Endothelial cell of umbilical vein (primary cell): ENCODE results near the gene TMEM161A. TPM values are rescaled to one million over a fixed set of nuclear protein-coding genes. Genes with fewer than 3 reads are reported as not detected.
A peak's percentile ranks its signal among the peaks of the same experiment; 100 is the strongest.

ENCODE experiments used
- BruUV-seq: library from RNA; stranded (reverse); fragments of 400-500 nt; replicated peaks from 2 replicates; lab custom pipeline; 2021; lab: Mats Ljungman, UMichigan
- CTCF ChIA-PET: fragments of 300-600, 350-600 bp; sonication (Branson Sonifier 250); formaldehyde crosslinking; loops from one replicate; lab custom pipeline; 2021; ENCODE audit warnings: antibody characterized with exemption, inconsistent platforms; lab: Charles Lee
- POLR2A ChIA-PET: fragments of 300-600, 350-600 bp; sonication (Branson Sonifier 250); formaldehyde crosslinking; loops from one replicate; lab custom pipeline; 2021; ENCODE audit warnings: antibody characterized with exemption, inconsistent platforms; lab: Charles Lee
- DNase-seq: peaks from one replicate; pipeline ENCODE4 v3.0.0-alpha.2; 2011; ENCODE audit warnings: low read depth, low spot score
- FAIRE-seq: peaks from 2 replicates; lab custom pipeline; 2011; peaks lifted over from hg19 to GRCh38; lab: Jason Lieb, UNC
- H2AFZ ChIP-seq: 2 replicates; pipeline ENCODE4 v1.6.0; 2012; ENCODE audit warnings: low read depth, low read length, control low read depth, inconsistent platforms
- H3K27ac ChIP-seq: 2 replicates; pipeline ENCODE4 v1.5.1; 2011; ENCODE audit warnings: low read depth, mild to moderate bottlenecking, control low read depth, low read length, moderate library complexity; ENCODE audit not compliant: insufficient read depth
- H3K27me3 ChIP-seq, 2 experiments: 2 replicates each; pipeline versions ENCODE4 v1.6.0 to v1.6.1; 2011; ENCODE audit warnings: low read length in 2 of 2, mixed read lengths in 1 of 2; ENCODE audit not compliant: control insufficient read depth in 2 of 2, insufficient read depth in 2 of 2
- H3K36me3 ChIP-seq, 2 experiments: 2 replicates in 1 of 2; 3 replicates in 1 of 2; pipeline ENCODE4 v1.5.1; 2011; ENCODE audit warnings: low read length in 2 of 2, mild to moderate bottlenecking in 1 of 2, moderate library complexity in 1 of 2; ENCODE audit not compliant: control insufficient read depth in 2 of 2, insufficient read depth in 2 of 2; ENCODE audit errors: extremely low read depth in 1 of 2
- H3K4me1 ChIP-seq: 3 replicates; pipeline ENCODE4 v1.5.1; 2011; ENCODE audit warnings: mild to moderate bottlenecking, low read length; ENCODE audit not compliant: control insufficient read depth, insufficient read depth; ENCODE audit errors: extremely low read depth
- H3K4me2 ChIP-seq: 2 replicates; pipeline ENCODE4 v1.6.1; 2011; ENCODE audit warnings: low read length, control low read depth, mixed read lengths; ENCODE audit not compliant: insufficient read depth
- H3K4me3 ChIP-seq, 3 experiments: fragments of 200-600 bp in 1 of 3; sonication (generic), shearing (Covaris generic) in 1 of 3; replicated peaks in 1 of 3; 2 replicates each; pipeline ENCODE4 v1.5.1; 2011 to 2016; ENCODE audit warnings: control low read depth in 3 of 3, low read length in 3 of 3, mild to moderate bottlenecking in 2 of 3, inconsistent platforms in 1 of 3, low read depth in 1 of 3, moderate library complexity in 1 of 3; ENCODE audit not compliant: insufficient read depth in 1 of 3
- H3K79me2 ChIP-seq: 2 replicates; pipeline ENCODE4 v1.6.0; 2012; ENCODE audit warnings: low read length, inconsistent platforms; ENCODE audit not compliant: control insufficient read depth, insufficient read depth
- H3K9ac ChIP-seq: replicated peaks from 2 replicates; pipeline ENCODE3; 2011; ENCODE audit warnings: low read length, control low read depth; ENCODE audit not compliant: insufficient read depth; ENCODE audit errors: extremely low read depth
- H3K9me1 ChIP-seq: replicated peaks from 3 replicates; pipeline ENCODE4 v1.6.0; 2011; ENCODE audit warnings: mild to moderate bottlenecking, low read length; ENCODE audit not compliant: control insufficient read depth, insufficient read depth; ENCODE audit errors: extremely low read depth
- H3K9me3 ChIP-seq: replicated peaks from 2 replicates; pipeline ENCODE4 v1.5.1; 2012; ENCODE audit warnings: low read length, inconsistent platforms; ENCODE audit not compliant: control insufficient read depth, insufficient read depth
- H4K20me1 ChIP-seq: replicated peaks from 2 replicates; pipeline ENCODE3; 2011; ENCODE audit warnings: mild to moderate bottlenecking, low read length; ENCODE audit not compliant: control insufficient read depth, insufficient read depth; ENCODE audit errors: extremely low read depth
- EZH2 ChIP-seq: IDR thresholded peaks from 2 replicates; pipeline ENCODE4 v1.6.1; 2012; ENCODE audit warnings: borderline replicate concordance, low read depth, mild to moderate bottlenecking, moderate library complexity, low read length, inconsistent platforms; ENCODE audit not compliant: severe bottlenecking
- FOS ChIP-seq: IDR thresholded peaks from 2 replicates; pipeline ENCODE4 v1.6.1; 2011; ENCODE audit warnings: mild to moderate bottlenecking, low read length, moderate library complexity, borderline replicate concordance; ENCODE audit not compliant: insufficient read depth
- GATA2 ChIP-seq: IDR thresholded peaks from 2 replicates; pipeline ENCODE4 v1.7.0; 2011; ENCODE audit warnings: low read depth, mild to moderate bottlenecking, moderate library complexity, mixed read lengths, low read length; ENCODE audit not compliant: insufficient read length, insufficient read depth
- JUN ChIP-seq: IDR thresholded peaks from 2 replicates; pipeline ENCODE4 v1.6.1; 2011; ENCODE audit warnings: borderline replicate concordance, low read depth; ENCODE audit not compliant: insufficient read length, insufficient read depth
- MYC ChIP-seq: IDR thresholded peaks from one replicate; pipeline ENCODE4 v1.6.1; 2011; ENCODE audit warnings: mild to moderate bottlenecking, low read depth, low read length
- POLR2A ChIP-seq: IDR thresholded peaks from 2 replicates; pipeline ENCODE4 v1.6.1; 2012; ENCODE audit warnings: low read depth, mild to moderate bottlenecking, control low read depth, low read length
- POLR2AphosphoS5 ChIP-seq: IDR thresholded peaks from 2 replicates; pipeline ENCODE4 v1.6.1; 2012; ENCODE audit warnings: low read depth, mild to moderate bottlenecking, control low read depth, low read length, moderate library complexity; ENCODE audit not compliant: insufficient read depth
- dilution Hi-C: fragments of 300-500 bp; cut with MboI; formaldehyde crosslinking; loops from one replicate; pipeline ENCODE4 v1.15.0; 2019; ENCODE audit warnings: low sequenced_read_pairs; ENCODE audit not compliant: extremely low pct_ligation_motif_present
- intact Hi-C: fragments of 100-400 bp; cut with micrococcal nuclease; formaldehyde crosslinking; loops from one replicate; pipeline ENCODE4 v1.10.0; 2022
- polyA plus RNA-seq, 4 experiments: library from polyadenylated mRNA; depleted of rRNA in 3 of 4; stranded (reverse) in 3 of 4; unstranded in 1 of 4; fragments of >200 nt; gene quantifications; 2 replicates each; pipeline versions ENCODE4 v1.2.1 to v1.2.3, GENCODE V29; 2011 to 2012; ENCODE audit warnings: missing spikeins in 1 of 4
- total RNA-seq: library from RNA; stranded (reverse); gene quantifications from 2 replicates; pipeline ENCODE4 v1.2.3, GENCODE V29; 2021
- TF ChIP-seq, protein P1 (sequence below), 2 donors: IDR thresholded peaks; 1 replicate in 1 of 2; 2 replicates in 1 of 2; pipeline ENCODE4 v1.5.1; 2011; ENCODE audit warnings: low read length in 2 of 2, mild to moderate bottlenecking in 2 of 2, moderate library complexity in 2 of 2, control low read depth in 1 of 2, inconsistent platforms in 1 of 2, low read depth in 1 of 2; ENCODE audit not compliant: insufficient read depth in 1 of 2; ENCODE audit errors: extremely low read depth in 1 of 2
- TF ChIP-seq, protein P2 (sequence below): IDR thresholded peaks from 2 replicates; pipeline ENCODE4 v1.6.1; 2011; ENCODE audit not compliant: insufficient read depth, insufficient read length

Gene TMEM161A
- total and polyA plus RNA-seq, 2 donors (not counting 3 experiments of a cell fraction or from before 2014, with no cell fraction given) = 24.1 to 54.9 TPM

DNA sequence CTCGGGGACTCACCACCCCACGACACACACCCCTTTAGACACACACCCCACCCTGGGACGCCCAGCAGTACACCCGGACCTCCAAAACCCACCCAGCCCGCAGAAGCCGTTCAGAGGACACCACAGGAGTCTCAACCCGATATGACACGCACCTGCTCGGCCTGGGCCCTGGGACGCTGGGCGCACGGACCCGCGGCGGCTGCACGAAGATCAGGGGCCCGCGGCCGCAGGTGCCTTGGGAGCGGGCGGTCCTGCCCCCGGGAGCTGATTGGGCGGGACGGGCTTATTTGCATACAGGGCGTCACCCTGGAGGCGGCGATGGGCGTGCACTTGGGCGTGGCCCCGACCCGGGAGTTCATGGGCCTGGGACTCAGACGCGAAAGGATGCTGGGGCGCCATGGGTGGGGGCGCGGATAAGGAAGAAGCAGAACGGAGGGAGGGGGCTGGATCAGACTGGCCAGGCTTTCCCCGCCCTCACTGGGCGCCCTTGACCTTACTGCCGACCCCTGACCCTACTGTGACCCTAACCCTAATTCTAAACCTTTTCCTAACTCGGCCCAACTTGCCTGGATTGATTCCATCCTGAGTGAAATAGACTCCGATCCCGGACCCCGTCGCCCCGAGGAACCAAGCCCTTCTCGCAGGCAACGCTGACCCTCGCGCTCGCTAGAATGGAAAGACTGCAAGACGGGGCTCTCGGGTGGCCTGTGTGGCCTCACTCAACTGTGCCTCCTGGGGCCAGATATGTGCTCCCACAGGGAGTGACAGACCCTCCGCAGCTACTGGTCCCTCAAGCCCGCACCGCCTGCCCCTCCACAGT, 32.0 kb upstream of the TMEM161A start, which contains the start of gene MEF2B:
TSS of gene MEF2B (minus strand) at position 211 of the 820 bp plus-strand sequence. CDS start 19,528 bp downstream, outside the sequence.
- no TSS peak for BruUV-seq
- DNase-seq = peak; percentile 58
- no peaks in the 10 kb centered on the region for H3K27me3 ChIP-seq
- H3K9ac ChIP-seq = no peak within 1 kb of the TSS
- no peaks in the 10 kb centered on the region for H3K79me2 ChIP-seq
- H2AFZ ChIP-seq = no peak within 1 kb of the TSS
- H3K9me1 ChIP-seq = no peaks in the 10 kb centered on the region
- ChIA-PET CTCF (interaction anchor here (2.3 kb wide), 1 partner anchor 24 kb away, joined by 8 read pairs; no protein-coding TSS in a partner anchor), POLR2A (no interaction called here)
- H3K4me2 ChIP-seq = peak within 1 kb of the TSS; percentile 30
- no peak within 1 kb of the TSS for H3K27ac ChIP-seq
- no peaks in the 10 kb centered on the region for H3K36me3 ChIP-seq
- H3K9me3 ChIP-seq = no peaks in the 10 kb centered on the region
- no peak for TF ChIP-seq MYC
- TF ChIP-seq, protein P1, sequence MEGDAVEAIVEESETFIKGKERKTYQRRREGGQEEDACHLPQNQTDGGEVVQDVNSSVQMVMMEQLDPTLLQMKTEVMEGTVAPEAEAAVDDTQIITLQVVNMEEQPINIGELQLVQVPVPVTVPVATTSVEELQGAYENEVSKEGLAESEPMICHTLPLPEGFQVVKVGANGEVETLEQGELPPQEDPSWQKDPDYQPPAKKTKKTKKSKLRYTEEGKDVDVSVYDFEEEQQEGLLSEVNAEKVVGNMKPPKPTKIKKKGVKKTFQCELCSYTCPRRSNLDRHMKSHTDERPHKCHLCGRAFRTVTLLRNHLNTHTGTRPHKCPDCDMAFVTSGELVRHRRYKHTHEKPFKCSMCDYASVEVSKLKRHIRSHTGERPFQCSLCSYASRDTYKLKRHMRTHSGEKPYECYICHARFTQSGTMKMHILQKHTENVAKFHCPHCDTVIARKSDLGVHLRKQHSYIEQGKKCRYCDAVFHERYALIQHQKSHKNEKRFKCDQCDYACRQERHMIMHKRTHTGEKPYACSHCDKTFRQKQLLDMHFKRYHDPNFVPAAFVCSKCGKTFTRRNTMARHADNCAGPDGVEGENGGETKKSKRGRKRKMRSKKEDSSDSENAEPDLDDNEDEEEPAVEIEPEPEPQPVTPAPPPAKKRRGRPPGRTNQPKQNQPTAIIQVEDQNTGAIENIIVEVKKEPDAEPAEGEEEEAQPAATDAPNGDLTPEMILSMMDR (IDR thresholded peaks at IDR 0.05; ENCODE audit: extremely low read depth in 1 of 2, insufficient read depth in 1 of 2, low read depth in 1 of 2, low read length in 2 of 2) = no peak
- TF ChIP-seq, protein P2, sequence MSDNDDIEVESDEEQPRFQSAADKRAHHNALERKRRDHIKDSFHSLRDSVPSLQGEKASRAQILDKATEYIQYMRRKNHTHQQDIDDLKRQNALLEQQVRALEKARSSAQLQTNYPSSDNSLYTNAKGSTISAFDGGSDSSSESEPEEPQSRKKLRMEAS = no peak
- no peak for TF ChIP-seq POLR2AphosphoS5
- no peak for TF ChIP-seq POLR2A
- TF ChIP-seq FOS = no peak
- no peak for TF ChIP-seq GATA2
- no peak for TF ChIP-seq EZH2
- TF ChIP-seq JUN = no peak
- intact Hi-C loops (no loop called here), dilution Hi-C loops (no loop called here)
- H3K4me3 ChIP-seq = no peak within 1 kb of the TSS
- no peaks in the 10 kb centered on the region for H4K20me1 ChIP-seq
- H3K4me1 ChIP-seq = peaks cover 5% of the 10 kb centered on the region
- FAIRE-seq = peak; percentile 85
